OCI-LY3 (cell line): ENCODE measurements around the gene COL27A1.

Experiments
- H2AFZ ChIP-seq: fragments of 200-600, 300-600 bp; shearing (Covaris generic); 2 replicates; pipeline ENCODE4 v1.6.0; 2014; ENCODE audit warnings: antibody characterized with exemption, low read depth, low read length
- H3K27ac ChIP-seq: fragments of 200-600, 300-600 bp; sonication (generic); 2 replicates; pipeline ENCODE4 v1.5.1; 2014; ENCODE audit warnings: mild to moderate bottlenecking, low read length, moderate library complexity, mixed read lengths
- H3K27me3 ChIP-seq: fragments of 200-600, 300-600 bp; sonication (generic); 2 replicates; pipeline ENCODE4 v1.6.1; 2014; ENCODE audit warnings: low read depth, low read length, mixed read lengths
- H3K36me3 ChIP-seq: fragments of 200-600, 300-600 bp; sonication (generic); replicated peaks from 2 replicates; pipeline ENCODE3; 2014; ENCODE audit warnings: low read depth, low read length, mixed read lengths
- H3K4me1 ChIP-seq: fragments of 300-600, 200-600 bp; sonication (generic); 2 replicates; pipeline ENCODE4 v1.6.1; 2014; ENCODE audit warnings: low read length, mixed read lengths
- H3K4me2 ChIP-seq: fragments of 200-600, 300-600 bp; sonication (generic); 2 replicates; pipeline ENCODE4 v1.6.1; 2014; ENCODE audit warnings: low read length, mixed read lengths
- H3K4me3 ChIP-seq: fragments of 300-600, 200-600 bp; sonication (generic); 2 replicates; pipeline ENCODE4 v1.5.1; 2014; ENCODE audit warnings: antibody characterized with exemption, mild to moderate bottlenecking, low read length, moderate library complexity
- H3K79me2 ChIP-seq: fragments of 300-600, 200-600 bp; shearing (Covaris generic); 2 replicates; pipeline ENCODE4 v1.6.1; 2014; ENCODE audit warnings: mild to moderate bottlenecking, low read length, mixed read lengths
- H3K9ac ChIP-seq: fragments of 300-600, 200-600 bp; shearing (Covaris generic); 2 replicates; pipeline ENCODE4 v1.6.0; 2014; ENCODE audit warnings: mild to moderate bottlenecking, low read length, moderate library complexity
- H3K9me3 ChIP-seq: fragments of 200-600, 300-600 bp; shearing (Covaris generic); 2 replicates; pipeline ENCODE4 v1.6.1; 2014; ENCODE audit warnings: low read length, mixed read lengths; ENCODE audit not compliant: insufficient read depth
- H4K20me1 ChIP-seq: fragments of 200-600, 300-600 bp; sonication (generic); 2 replicates; pipeline ENCODE4 v1.6.1; 2016; ENCODE audit warnings: low read length, mixed read lengths; ENCODE audit not compliant: insufficient read depth
- CTCF ChIP-seq: fragments of 200-600, 300-600 bp; sonication (generic); IDR thresholded peaks from 2 replicates; pipeline ENCODE4 v1.5.1; 2014; ENCODE audit warnings: antibody characterized with exemption, low read length, low read depth
- EZH2phosphoT487 ChIP-seq: fragments of 200-600 bp; shearing (Covaris generic); IDR thresholded peaks from 2 replicates; pipeline ENCODE4 v1.6.1; 2018; ENCODE audit warnings: antibody characterized with exemption, mixed run types, low read depth

The COL27A1 gene

GRCh38 chr9:114242837-114243236 lies 87.5 kb downstream of the COL27A1 start:
- TF ChIP-seq CTCF (no peak), EZH2phosphoT487 (no peak)
- H3K4me1 ChIP-seq = no peaks in the 10 kb centered on the region
- no peaks in the 10 kb centered on the region for H3K36me3 ChIP-seq
- no peak overlapping the region for H3K9ac ChIP-seq
- no peak overlapping the region for H2AFZ ChIP-seq
- H3K4me3 ChIP-seq = no peak overlapping the region
- no peaks in the 10 kb centered on the region for H3K79me2 ChIP-seq
- no peaks in the 10 kb centered on the region; the same call in 1 of the 2 replicates for H4K20me1 ChIP-seq
- peaks cover 5% of the 10 kb centered on the region for H3K27me3 ChIP-seq
- no peak overlapping the region for H3K4me2 ChIP-seq
- no peak overlapping the region for H3K27ac ChIP-seq
- no peaks in the 10 kb centered on the region for H3K9me3 ChIP-seq

GRCh38 chr9:114243240-114243639 lies 87.9 kb downstream of the COL27A1 start:
- Histone ChIP-seq H2AFZ (no peak overlapping the region), H3K36me3 (no peaks in the 10 kb centered on the region), H3K27ac (no peak overlapping the region), H3K4me3 (no peak overlapping the region), H3K27me3 (peaks cover 1% of the 10 kb centered on the region), H3K9me3 (no peaks in the 10 kb centered on the region), H3K79me2 (no peaks in the 10 kb centered on the region), H3K4me1 (no peaks in the 10 kb centered on the region), H4K20me1 (no peaks in the 10 kb centered on the region; the same call in 1 of the 2 replicates), H3K4me2 (no peak overlapping the region), H3K9ac (no peak overlapping the region)
- TF ChIP-seq EZH2phosphoT487 (no peak), CTCF (no peak)

GRCh38 chr9:114244570-114244969 lies 89.2 kb downstream of the COL27A1 start:
- H4K20me1 ChIP-seq = no peaks in the 10 kb centered on the region; the same call in 1 of the 2 replicates
- no peak overlapping the region for H3K4me2 ChIP-seq
- H3K9ac ChIP-seq = no peak overlapping the region
- no peak overlapping the region for H3K4me3 ChIP-seq
- no peaks in the 10 kb centered on the region for H3K27me3 ChIP-seq
- no peak overlapping the region for H3K27ac ChIP-seq
- H3K9me3 ChIP-seq = no peaks in the 10 kb centered on the region
- no peaks in the 10 kb centered on the region for H3K79me2 ChIP-seq
- no peak for TF ChIP-seq EZH2phosphoT487
- no peak for TF ChIP-seq CTCF
- no peak overlapping the region for H2AFZ ChIP-seq
- H3K4me1 ChIP-seq = no peaks in the 10 kb centered on the region
- H3K36me3 ChIP-seq = no peaks in the 10 kb centered on the region

GRCh38 chr9:114246558-114246957 lies 91.2 kb downstream of the COL27A1 start:
- no peak overlapping the region for H3K9ac ChIP-seq

More at GRCh38 chr9:114246558-114246957, 91.2 kb downstream of the COL27A1 start:
- no peaks in the 10 kb centered on the region; the same call in 1 of the 2 replicates for H4K20me1 ChIP-seq
- no peak overlapping the region for H3K4me2 ChIP-seq
- H3K27me3 ChIP-seq = no peaks in the 10 kb centered on the region; the same call in 1 of the 2 replicates
- TF ChIP-seq CTCF (no peak), EZH2phosphoT487 (no peak)
- H3K9me3 ChIP-seq = no peaks in the 10 kb centered on the region
- no peaks in the 10 kb centered on the region for H3K79me2 ChIP-seq
- no peaks in the 10 kb centered on the region for H3K36me3 ChIP-seq
- H3K4me1 ChIP-seq = no peaks in the 10 kb centered on the region
- no peak overlapping the region for H3K27ac ChIP-seq
- H3K4me3 ChIP-seq = no peak overlapping the region
- no peak overlapping the region for H2AFZ ChIP-seq
